Upper lobe of left lung (tissue), 4 donors: Measurements from ENCODE around the gene KIF18B.

ENCODE experiments used
- CTCF ChIP-seq, 6 experiments: fragments of 450-650 bp in 4 of 6; fragments of 200-600 bp in 2 of 6; sonication (generic) in 2 of 6; IDR thresholded peaks; one replicate each; pipeline ENCODE4 v1.5.1; 2016 to 2019; ENCODE audit warnings: antibody characterized with exemption in 6 of 6
- EP300 ChIP-seq, 4 donors: sonication (generic); formaldehyde crosslinking; IDR thresholded peaks; one replicate each; pipeline ENCODE4 v1.5.1; 2017; ENCODE audit warnings: antibody characterized with exemption in 4 of 4, control low read depth in 2 of 4
- POLR2A ChIP-seq, 4 donors: fragments of 450-650 bp; IDR thresholded peaks; one replicate each; pipeline ENCODE4 v1.5.1; 2016 to 2017; ENCODE audit warnings: antibody characterized with exemption in 4 of 4, mild to moderate bottlenecking in 2 of 4

- TF ChIP-seq CTCF (IDR thresholded peaks at IDR 0.05), result no peak
- no peak for TF ChIP-seq POLR2A (IDR thresholded peaks at IDR 0.05)
- no peak for TF ChIP-seq EP300 (IDR thresholded peaks at IDR 0.05)
These were observed 71.8 kb downstream of the KIF18B start for GRCh38 chr17:44875761-44876160.
